GM21390 (cell line): ENCODE results near the gene SLC1A3.

ENCODE experiments used
- ATAC-seq: cut with Tn5 transposase; IDR thresholded peaks from one replicate; pipeline ENCODE4 v1.9.1; 2021; ENCODE audit not compliant: unreplicated experiment

The SLC1A3 gene

GRCh38 chr5:36599986-36600779 is 6.2 kb upstream of the SLC1A3 start:
- no peak for ATAC-seq

DNA sequence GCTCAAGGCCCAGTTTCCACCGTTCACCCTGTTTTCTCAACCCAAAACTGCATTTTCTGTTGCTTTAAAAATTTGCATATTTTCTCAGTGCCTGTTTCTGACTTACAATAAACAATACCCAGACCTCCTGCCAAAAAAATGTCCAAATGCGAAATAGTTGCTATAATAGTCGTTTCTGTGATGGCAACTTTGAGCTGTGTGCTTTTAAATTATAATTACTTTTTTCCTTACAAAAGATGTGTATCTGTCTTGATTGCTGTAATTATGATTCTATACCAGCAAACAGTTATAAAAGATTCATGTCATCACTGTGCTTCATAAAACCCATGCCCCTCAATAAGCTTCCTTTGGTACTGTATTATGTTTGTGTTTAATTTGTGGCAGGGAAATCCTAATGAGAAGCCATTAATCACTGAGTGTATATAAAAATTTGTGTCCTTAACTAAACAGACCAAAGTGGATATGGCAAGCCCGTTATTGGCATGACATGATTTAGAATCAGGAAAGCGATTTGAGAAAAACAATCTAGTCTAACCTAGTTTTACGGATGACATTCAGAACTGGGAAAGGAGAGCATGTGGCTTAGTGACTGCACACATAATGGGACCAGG is 5.4 kb upstream of the SLC1A3 start:
- ATAC-seq = no peak

- no peak for ATAC-seq
These were observed 3.6 kb upstream of the SLC1A3 start for GRCh38 chr5:36602704-36603321.

DNA sequence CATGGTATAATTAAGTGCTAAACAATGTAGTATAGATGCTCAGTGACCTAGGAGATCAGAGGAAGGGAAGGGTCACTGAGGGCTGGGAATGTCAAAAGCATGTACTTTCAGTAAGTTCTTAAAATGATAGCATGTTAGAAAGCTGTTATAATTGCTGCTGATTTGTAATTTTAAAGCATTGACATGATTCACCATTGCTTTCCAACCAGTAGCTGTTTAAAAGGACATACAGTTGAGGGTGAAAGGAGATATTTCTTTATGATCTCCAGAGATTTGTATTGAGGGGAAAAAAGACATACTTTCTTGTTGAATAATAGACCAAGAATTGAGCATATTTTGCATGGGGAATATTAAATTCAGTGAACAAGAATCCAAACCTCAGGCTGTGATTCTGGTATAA is 1.2 kb upstream of the SLC1A3 start:
- no peak for ATAC-seq

DNA sequence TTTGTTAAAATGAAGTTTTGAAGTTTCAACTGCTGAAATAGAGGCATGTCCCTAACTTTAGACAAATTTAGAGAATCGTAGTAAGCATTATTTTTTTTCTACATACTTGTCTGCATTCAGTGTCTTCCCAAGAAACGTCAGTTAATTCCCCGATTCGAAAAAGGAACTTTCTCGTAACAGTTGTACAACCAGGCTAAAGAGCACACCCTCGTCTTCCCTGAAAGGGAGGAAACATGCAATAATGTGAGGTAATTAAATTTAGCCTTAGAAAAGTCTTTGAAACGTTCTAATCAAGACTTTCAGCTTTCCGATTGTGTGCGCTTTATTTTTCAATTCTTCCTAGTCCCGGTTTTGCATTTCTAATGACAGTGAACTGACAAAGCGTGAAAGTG is 374 bp upstream of the SLC1A3 start:
- no peak for ATAC-seq

DNA sequence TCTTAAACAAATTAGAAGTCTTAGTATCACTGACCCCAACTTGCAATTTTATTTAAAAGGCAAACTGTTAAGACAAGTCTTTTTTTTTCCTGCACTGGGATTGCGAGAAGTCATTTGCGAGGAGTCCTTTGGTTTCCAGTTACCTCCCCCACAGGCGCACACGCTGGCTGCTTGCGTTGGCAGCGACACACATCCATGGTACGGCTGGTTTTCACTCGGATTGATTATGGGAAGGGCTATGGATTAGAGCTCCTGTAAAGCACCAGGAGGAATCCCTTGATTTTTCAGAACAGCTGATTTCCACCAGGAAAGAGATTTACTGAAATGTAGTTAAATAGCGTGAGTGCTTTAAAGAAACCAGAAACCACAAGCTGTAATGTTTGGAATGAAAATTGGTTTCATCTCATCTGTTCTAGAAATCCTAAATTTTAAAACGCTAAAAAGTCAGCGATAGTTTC is 737 bp downstream of the SLC1A3 start:
- ATAC-seq = no peak

DNA sequence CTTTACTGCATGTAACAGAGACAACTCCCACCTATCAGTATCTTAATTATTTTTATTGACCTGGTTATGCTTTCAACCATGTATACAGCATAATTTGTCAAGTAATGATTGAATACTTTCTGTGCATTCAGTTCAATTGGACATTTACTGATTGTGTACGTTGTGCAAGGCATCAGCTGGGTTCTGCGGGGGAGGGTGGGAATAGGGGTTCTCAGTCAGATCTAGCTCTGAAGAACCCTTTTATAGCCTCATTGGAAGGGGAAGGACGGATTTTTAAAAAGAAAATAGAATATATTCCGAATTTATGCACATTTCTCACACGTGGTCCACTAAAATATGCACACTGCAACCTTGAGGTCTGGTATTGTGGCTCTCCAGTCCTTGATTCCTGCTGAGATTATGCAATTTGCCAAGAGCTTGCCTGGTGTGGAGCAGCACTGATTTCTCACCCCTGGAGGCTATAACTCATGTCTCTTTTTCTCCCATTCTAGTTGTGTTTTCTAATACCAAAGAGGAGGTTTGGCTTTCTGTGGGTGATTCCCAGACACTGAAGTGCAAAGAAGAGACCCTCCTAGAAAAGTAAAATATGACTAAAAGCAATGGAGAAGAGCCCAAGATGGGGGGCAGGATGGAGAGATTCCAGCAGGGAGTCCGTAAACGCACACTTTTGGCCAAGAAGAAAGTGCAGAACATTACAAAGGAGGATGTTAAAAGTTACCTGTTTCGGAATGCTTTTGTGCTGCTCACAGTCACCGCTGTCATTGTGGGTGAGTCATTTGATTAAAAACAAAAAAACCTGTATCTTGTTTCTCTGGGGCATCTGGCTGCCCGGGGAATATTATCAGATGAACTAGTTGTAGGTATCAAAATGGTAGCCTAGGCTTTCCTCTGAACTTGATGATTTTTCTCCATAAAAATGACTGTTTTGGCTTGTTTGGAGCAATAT is 1.7 kb downstream of the SLC1A3 start:
- no peak for ATAC-seq

DNA sequence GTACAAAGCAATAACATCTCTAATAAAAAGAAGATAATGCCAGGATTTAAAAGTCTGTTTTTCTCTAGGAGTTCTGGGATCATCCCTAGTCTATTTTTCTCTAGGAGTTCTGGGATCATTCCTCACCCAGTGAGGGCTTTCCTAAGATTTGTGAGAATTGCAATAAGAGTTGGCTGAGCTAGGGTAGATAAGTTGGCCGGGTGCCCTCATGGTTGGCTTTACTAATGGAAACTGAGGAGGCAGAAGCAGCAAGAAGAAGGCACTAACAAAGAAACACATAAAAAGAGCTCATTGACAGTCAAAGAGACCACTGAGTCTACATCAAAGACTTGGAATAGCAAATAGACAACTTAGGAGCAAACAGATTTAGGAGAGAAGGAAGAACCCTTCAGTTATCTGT is 4.2 kb downstream of the SLC1A3 start:
- ATAC-seq = no peak

GRCh38 chr5:36611520-36612274 is 5.3 kb downstream of the SLC1A3 start:
- no peak for ATAC-seq

DNA sequence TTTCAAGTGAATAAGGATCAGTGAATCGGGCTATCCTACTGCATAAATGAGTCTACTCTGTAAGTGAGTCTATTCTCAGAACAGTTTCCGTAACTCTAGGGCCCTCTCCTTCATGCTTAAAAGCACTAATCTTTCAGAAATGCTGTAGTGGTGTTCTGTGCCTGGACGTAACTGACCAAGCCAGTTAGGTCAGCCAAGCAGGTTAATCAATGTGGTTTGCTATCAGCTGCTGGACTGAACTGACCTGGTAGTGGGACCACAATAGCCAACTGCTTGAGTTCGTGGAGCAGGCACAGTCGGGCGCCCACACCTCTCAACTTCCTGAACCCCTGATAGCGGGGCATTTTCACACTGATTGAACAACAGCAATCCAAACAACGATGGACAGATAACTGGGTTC is 6.8 kb downstream of the SLC1A3 start:
- no peak for ATAC-seq

DNA sequence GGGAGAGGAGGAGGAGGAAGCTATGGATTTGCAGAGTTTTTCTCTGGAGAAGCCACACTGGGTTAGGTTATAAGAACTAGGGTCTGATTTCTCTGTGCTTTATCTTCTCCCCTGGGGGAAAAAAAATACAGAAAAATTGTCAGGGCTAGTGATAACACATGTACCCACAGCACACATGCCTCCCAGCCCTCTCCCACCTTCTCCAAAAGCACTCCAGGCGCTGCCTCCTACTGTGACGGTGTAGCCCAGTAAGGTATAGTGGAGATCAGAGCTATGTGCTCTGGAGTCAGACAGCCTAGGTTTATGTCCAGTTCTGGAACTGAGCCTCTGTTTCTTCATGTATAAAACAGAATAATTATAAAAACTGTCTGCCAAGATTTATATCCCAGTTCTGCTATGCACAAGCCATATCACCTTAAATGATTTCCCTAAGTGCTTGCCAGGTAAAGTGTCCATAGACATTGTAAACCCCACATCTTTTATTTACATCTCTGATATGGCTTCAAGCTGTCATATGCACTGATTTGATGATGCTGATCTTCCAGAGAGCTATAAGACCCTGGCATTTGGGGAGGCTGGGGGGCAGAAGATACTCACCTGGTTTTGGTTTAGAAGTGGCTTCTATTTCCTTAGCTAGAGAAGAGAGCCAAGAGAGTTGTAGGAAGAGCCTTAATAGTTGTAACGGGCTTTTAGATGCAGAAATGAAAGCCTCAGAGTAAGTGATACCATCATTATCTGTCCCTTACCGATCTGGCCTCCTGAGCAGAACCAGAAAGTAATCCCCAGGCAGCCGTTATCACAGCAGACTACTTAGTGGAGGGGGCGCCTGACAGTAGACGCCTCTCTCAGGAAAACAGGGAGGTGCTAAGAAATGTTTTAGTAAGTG is 7.6 kb downstream of the SLC1A3 start:
- no peak for ATAC-seq

DNA sequence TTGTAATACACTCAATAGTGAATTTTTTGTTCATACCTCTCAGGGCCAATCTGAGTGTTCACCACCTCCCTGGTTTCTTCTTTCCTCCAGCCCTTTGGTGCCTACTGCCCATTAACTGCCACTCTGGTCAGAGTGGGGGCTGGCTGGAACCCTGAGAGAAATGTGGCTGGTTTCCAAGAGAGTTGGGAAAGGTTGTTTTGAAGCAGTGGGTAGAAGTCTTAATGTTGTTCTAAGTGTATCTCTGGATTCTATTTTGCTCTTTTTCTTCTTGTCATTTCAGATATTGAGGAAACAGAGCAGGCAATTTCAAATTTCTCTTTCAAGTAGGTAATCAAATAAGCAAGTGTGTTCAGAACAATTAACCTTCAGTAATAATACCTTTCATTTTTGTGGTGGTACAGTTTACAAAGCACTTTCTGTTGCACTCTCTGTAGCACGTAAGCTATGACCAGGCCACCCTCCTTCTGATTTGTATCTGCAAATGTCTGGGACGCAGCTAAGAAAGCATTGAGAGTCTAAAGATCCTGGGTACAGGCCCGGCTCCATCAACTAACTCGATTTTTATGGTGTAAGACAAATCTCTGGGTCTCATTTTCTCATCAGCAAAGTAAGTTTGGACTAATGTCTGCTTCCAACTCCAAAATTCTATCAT is 8.4 kb downstream of the SLC1A3 start:
- no peak for ATAC-seq

- no peak for ATAC-seq
These were observed 12.7 kb downstream of the SLC1A3 start for GRCh38 chr5:36619012-36619635.

- no peak for ATAC-seq
These were observed 15.6 kb downstream of the SLC1A3 start for GRCh38 chr5:36621985-36622384.

DNA sequence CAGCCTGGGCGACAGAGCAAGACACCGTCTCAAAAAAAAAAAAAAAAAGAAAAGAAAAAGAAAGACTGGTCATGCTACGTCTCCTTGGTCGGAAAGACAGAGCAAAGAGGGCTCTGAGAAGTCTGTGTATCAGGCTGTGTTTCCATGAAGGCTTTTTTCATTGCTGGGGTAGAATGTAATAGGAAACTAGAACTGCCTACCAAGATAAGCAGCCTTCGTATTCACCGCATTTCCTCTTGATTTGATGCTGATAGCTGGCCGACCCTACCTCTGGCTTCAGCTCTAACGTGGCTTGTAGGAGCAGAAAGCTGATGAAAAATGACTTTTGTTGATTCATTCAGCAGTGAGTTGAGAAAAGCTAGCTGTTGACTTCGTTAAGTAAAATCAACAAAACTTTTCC is 17.4 kb downstream of the SLC1A3 start:
- ATAC-seq = no peak

DNA sequence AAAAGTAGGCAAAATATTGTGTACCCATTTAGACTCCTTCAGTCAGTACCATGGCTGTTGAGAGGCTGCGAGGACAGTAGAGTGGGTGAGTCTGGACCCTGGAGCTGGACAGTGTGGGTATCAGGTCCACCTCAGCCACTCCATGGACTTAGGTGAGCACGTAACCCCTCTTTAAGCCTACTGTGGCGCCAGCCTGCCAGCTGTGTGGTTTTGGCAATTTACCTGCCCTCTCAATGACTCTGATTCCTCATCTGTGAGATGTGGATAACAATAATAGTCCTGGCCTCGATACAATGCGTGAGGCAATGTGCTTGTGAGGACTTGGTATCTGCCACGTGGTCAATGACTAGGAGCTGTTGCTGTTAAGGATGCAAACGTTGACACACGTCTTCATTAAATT is 17.9 kb downstream of the SLC1A3 start:
- ATAC-seq = no peak

DNA sequence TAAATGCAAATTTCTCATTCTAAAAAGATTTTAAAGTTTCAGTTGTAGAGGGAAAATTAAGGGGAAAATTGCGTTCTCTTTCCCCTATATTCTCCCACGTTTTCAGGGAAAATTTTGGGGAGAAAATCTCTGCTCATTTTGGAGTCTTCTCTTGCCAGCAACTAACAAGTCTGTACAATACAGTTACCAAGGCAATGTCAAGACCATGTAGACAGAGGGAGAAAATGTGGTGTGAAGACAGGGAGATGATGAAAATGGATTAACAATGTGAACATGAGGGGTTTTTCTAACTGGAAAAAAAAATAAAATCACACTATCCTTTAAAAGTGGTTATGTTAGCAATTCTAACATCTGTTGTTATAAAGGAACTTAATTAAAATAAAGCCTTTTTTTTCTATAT is 22.3 kb downstream of the SLC1A3 start:
- ATAC-seq = no peak

GRCh38 chr5:36629729-36630128 is 23.3 kb downstream of the SLC1A3 start:
- no peak for ATAC-seq
